Subcutaneous adipose tissue (tissue), 4 donors: ENCODE measurements around the gene VPS39. TPM values are rescaled to one million over a fixed set of nuclear protein-coding genes. Genes with fewer than 3 reads are reported as not detected.

ENCODE experiments used
- total RNA-seq, 4 donors: library from RNA; depleted of rRNA; stranded (reverse); fragments of >200 nt; gene quantifications; one replicate each; pipeline ENCODE4 v1.1.0, GENCODE V29; 2016
- TF ChIP-seq, protein P1 (sequence below): fragments of 450-650 bp; IDR thresholded peaks from one replicate; pipeline ENCODE4 v1.5.1; 2016; ENCODE audit warnings: low read depth, mild to moderate bottlenecking, control low read depth, antibody characterized with exemption, moderate library complexity

Gene VPS39
- total RNA-seq, 4 donors from 2014 or later: 91.3 to 168 (median 147) TPM

DNA sequence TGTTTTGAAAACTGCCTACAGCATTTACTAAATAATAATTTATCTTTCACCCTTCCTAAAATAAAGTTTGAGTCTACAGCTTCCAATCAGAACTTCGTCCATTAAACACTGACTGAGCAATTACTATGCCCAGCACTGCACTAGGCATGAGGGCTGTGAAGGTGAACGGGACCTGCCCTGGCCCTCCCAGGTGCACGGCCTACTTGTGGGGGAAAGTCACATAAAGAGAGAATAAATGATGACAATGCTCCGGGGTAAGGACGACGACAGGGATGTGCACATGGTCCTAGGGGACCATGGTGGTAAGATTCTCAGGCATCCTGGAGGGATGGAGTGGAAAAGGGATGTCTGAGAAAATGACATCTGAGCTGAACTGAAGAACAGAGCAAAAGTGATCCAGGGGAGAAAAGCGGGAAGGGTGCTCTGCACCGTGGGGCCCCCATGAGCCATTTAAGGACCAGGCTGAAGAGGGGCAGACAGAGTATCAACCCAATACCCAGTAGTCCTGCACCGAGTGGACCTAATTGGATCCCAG is 63.2 kb downstream of the VPS39 start:
- TF ChIP-seq, protein P1, sequence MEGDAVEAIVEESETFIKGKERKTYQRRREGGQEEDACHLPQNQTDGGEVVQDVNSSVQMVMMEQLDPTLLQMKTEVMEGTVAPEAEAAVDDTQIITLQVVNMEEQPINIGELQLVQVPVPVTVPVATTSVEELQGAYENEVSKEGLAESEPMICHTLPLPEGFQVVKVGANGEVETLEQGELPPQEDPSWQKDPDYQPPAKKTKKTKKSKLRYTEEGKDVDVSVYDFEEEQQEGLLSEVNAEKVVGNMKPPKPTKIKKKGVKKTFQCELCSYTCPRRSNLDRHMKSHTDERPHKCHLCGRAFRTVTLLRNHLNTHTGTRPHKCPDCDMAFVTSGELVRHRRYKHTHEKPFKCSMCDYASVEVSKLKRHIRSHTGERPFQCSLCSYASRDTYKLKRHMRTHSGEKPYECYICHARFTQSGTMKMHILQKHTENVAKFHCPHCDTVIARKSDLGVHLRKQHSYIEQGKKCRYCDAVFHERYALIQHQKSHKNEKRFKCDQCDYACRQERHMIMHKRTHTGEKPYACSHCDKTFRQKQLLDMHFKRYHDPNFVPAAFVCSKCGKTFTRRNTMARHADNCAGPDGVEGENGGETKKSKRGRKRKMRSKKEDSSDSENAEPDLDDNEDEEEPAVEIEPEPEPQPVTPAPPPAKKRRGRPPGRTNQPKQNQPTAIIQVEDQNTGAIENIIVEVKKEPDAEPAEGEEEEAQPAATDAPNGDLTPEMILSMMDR: no peak

DNA sequence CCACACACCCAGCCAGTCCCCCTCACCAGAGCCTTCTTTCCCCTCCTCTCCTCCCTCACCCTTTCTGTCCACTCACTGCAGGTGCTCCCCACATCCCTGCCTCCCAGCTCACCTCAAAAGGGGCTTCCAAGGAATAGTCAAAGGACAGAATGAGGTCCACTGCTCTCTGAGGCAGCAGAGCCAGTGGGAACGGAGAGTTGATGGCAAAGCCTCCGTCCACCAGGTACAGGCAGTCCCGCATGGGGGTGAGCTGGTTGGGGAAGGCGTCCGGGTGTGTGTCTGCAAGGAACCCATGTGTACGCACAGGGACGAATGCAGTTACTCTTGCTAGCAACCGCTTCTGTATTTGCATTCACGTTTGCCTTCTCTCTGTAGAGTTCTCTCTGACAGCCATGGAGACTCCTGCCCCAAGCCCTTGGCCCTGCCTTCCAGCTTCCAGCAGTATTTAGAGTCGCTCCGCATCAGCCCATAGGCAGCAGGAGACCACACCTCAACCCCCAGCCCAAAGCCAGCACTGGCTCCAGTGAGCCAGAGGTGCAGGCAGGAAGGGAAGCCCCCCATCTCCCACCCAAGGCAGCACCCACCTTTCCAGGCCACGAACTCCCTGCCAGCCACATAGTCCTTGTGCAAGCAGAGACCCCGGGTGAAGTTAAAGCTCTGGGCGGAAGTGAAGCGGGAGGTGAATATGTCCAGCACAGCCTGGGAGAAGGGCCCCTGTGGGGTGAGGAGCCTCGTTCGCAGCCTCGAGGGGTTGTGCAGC is 64.1 kb downstream of the VPS39 start:
- TF ChIP-seq, protein P1: no peak

DNA sequence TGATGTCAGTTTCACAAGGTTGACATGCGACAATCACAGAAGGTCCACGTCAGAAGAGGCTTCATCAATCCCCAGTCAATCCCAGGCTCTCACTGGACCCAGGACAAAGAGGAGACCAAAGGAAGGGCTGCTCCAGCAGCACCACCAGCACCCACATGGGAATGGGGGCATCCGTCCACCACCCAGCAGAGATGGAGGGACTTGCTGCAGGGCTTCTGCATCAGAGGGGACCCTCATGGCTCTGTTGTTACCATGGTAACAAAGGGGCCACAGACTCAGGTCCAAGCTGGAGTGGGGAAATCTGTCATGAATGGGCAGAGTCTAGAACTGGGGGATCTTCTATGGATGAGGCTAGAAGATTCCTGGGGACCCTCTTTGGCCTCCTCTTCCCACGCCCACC is 64.7 kb downstream of the VPS39 start:
- TF ChIP-seq, protein P1: no peak

DNA sequence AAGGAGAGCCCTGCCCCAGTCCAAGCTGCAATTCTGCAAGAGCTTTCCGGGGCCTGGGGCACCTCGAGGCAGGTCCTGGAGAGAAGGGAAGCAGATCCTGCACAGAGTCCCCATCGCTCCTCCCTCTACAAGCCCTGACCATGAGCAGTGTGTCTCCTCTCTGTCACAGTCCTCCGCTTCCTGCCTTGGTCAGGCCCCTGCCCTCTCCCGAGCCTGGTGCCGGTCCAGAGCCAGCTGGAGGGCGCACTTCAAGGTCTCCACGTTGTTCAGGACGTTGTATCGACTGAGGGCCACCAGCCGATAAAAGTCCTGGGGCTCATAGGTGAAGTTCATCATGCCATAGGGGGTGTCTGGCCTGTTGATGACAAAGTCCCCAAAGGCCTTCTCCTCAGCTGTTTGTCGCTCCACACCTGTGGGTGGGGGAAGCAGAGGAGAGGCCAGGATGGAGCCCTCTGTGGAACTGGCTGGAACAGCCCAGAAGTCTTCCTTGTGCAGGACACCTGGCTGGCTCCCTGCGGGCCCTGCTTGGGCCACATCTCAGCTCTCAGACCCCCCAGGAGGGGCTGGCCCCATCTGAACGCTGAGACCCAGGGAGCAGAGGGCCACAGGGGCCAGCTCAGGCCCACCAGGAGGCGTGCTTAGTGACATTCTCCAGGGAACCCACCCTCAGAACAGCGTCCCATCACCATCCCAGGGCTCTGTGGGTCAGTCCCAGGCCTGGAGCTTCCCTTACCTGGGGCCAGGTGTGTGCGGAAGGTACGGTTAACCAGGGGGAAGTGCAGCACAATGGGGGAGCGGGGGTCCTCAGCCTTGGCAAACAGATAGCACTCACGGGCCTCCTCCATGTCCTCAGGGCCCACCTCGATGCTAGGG is 66.1 kb downstream of the VPS39 start:
- TF ChIP-seq, protein P1: no peak

DNA sequence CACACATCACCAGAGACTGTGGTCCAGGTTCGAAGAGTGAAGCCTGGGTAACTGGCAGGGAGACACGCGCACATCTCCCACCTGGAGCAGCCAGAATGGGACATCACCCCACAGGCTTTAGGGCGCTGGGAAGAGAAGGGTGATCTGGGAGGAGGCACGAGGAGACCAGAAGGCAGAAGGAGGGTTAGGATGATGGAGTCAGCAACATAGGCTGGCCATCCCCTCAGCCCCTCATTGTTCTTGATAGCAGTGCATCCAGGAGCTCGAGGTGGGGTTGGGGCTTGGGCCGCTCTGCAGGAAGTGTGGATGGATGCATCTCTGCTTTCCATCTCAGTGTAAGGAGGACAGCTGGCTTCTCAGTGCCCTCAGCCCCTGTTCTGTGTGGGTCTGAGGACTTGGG is 66.9 kb downstream of the VPS39 start:
- TF ChIP-seq, protein P1: no peak

DNA sequence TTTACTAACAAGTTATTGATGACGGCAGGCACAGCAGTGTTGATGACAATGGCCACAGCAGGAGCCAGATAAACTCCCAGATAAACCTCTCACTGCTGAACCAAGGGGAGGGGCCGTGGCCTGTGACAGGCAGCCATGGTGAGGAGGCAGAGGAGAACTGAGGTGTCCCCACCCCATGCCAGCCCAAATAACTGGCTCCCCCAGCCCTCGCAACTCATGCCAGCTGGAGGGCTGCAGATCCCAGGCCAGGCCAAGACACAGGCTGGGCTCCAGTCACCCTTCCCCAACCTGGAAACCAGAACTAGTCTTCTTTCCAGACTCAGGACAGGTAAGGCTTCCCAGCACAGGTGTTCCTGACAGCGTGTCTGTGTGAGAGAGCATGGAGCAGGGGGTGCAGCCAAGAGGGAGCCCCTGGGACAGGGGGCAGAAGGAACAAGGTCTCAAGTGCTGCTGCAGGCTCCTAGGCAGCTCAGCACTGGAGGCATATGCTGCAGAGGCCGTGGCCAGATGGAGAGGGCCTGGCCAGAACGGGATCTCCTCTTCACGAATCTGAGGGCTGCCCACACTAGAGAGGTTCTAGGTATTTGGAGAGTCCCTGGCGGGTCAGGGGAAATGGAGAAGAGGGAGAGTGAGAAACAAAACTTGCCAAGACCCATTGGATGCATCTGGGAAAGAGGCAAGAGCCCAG is 67.6 kb downstream of the VPS39 start:
- TF ChIP-seq, protein P1: no peak
